ENCODE results near the gene GLI1. TPM values are rescaled to one million over a fixed set of nuclear protein-coding genes. Genes with fewer than 3 reads are reported as not detected.
A peak's percentile ranks its signal among the peaks of the same experiment; 100 is the strongest.

The GLI1 gene
- total RNA-seq, 1 donor from 2014 or later, result 1.3 TPM

GRCh38 chr12:57487055-57487596, 27.5 kb downstream of the GLI1 start:
- Mint-ChIP-seq H3K36me3 (ENCODE audit: low read depth) (peaks cover 44% of the 10 kb centered on the region), H3K27me3 (no peaks in the 10 kb centered on the region), H3K9me3 (no peaks in the 10 kb centered on the region), H3K27ac (peak overlapping the region; percentile 97), H3K4me1 (peaks cover 41% of the 10 kb centered on the region), H3K4me3 (no peak overlapping the region)
- intact Hi-C loops (cut with micrococcal nuclease), result loop anchor here (1.0 to 5.0 kb wide), 6 partner anchors 8 to 257 kb away; partner anchors contain the start of genes ARHGAP9, DCTN2, DDIT3 and GLI1
- CTCF ChIA-PET, result interaction anchor here (1.2 kb wide), 1 partner anchor 28 kb away, joined by 4 read pairs; the partner anchor contains the start of gene GLI1
- DNase-seq (no peak), ATAC-seq (ENCODE audit: low read depth) (no peak)
- POLR2A ChIA-PET, result interaction anchor here (0.7 to 3.1 kb wide), 9 partner anchors 10 to 380 kb away, joined by 3 to 19 read pairs (median 5); partner anchors contain the start of genes DDIT3 and GLI1
- TF ChIP-seq CTCF (IDR thresholded peaks at IDR 0.05), result no peak

GRCh38 chr12:57487597-57488401, 28.2 kb downstream of the GLI1 start, which contains the start of gene MARS1:
Gene MARS1, plus strand, starts transcription at chr12:57488068. Its CDS starts 23 bp downstream, at chr12:57488091.
- H3K27me3 Mint-ChIP-seq, result no peaks in the 10 kb centered on the region
- no peak for TF ChIP-seq CTCF (IDR thresholded peaks at IDR 0.05)
- ATAC-seq (ENCODE audit: low read depth) (peak; percentile 97), DNase-seq (peak; percentile 83)
- intact Hi-C loops (cut with micrococcal nuclease), result loop anchor here (1.0 to 5.0 kb wide), 6 partner anchors 8 to 257 kb away; partner anchors contain the start of genes ARHGAP9, DCTN2, DDIT3 and GLI1
- no peaks in the 10 kb centered on the region for H3K9me3 Mint-ChIP-seq
- peaks cover 50% of the 10 kb centered on the region for H3K36me3 Mint-ChIP-seq (ENCODE audit: low read depth)
- ChIA-PET POLR2A (interaction anchor here (0.6 to 3.1 kb wide), 11 partner anchors 10 to 380 kb away, joined by 3 to 19 read pairs (median 3); partner anchors contain the start of genes DDIT3 and GLI1), CTCF (interaction anchor here (1.2 to 1.8 kb wide), 2 partner anchors 28 to 29 kb away, joined by 4 to 7 read pairs; partner anchors contain the start of gene GLI1)
- H3K4me1 Mint-ChIP-seq, result peaks cover 41% of the 10 kb centered on the region
- H3K27ac Mint-ChIP-seq, result peak within 1 kb of the TSS; percentile 97
- peak within 1 kb of the TSS; percentile 97 for H3K4me3 Mint-ChIP-seq

GRCh38 chr12:57488402-57489156, 29.0 kb downstream of the GLI1 start:
- POLR2A ChIA-PET, result interaction anchor here (0.6 to 3.1 kb wide), 6 partner anchors 11 to 426 kb away, joined by 3 to 19 read pairs (median 3); partner anchors contain the start of gene DDIT3
- intact Hi-C loops (cut with micrococcal nuclease), result loop anchor here (5.0 kb wide), 1 partner anchor 204 kb away; the partner anchor contains the start of gene OS9
- no peaks in the 10 kb centered on the region for H3K9me3 Mint-ChIP-seq

GRCh38 chr12:57489157-57489641, 29.6 kb downstream of the GLI1 start:
- no peak for ATAC-seq (ENCODE audit: low read depth)
- Mint-ChIP-seq H3K4me3 (peak overlapping the region; percentile 97), H3K27me3 (no peaks in the 10 kb centered on the region), H3K9me3 (no peaks in the 10 kb centered on the region), H3K27ac (peak overlapping the region; percentile 97), H3K4me1 (peaks cover 32% of the 10 kb centered on the region), H3K36me3 (ENCODE audit: low read depth) (peaks cover 55% of the 10 kb centered on the region)
- no peak for TF ChIP-seq CTCF (IDR thresholded peaks at IDR 0.05)
- no peak for DNase-seq
- intact Hi-C loops (cut with micrococcal nuclease), result loop anchor here (5.0 kb wide), 1 partner anchor 203 kb away; the partner anchor contains the start of gene OS9
- POLR2A ChIA-PET, result interaction anchor here (0.6 to 3.1 kb wide), 4 partner anchors 29 to 426 kb away, joined by 3 to 19 read pairs (median 4); partner anchors contain the start of gene DDIT3
- CTCF ChIA-PET, result interaction anchor here (1.8 kb wide), 1 partner anchor 30 kb away, joined by 7 read pairs; the partner anchor contains the start of gene GLI1

More at GRCh38 chr12:57488402-57489156, 29.0 kb downstream of the GLI1 start:
- no peaks in the 10 kb centered on the region for H3K27me3 Mint-ChIP-seq
- ATAC-seq (ENCODE audit: low read depth), result no peak
- DNase-seq, result no peak
- peaks cover 34% of the 10 kb centered on the region for H3K4me1 Mint-ChIP-seq
- peak overlapping the region; percentile 97 for H3K4me3 Mint-ChIP-seq
- CTCF ChIA-PET, result interaction anchor here (1.8 kb wide), 1 partner anchor 30 kb away, joined by 7 read pairs; the partner anchor contains the start of gene GLI1
- H3K36me3 Mint-ChIP-seq (ENCODE audit: low read depth), result peaks cover 52% of the 10 kb centered on the region
- peak overlapping the region; percentile 97 for H3K27ac Mint-ChIP-seq
- TF ChIP-seq CTCF (IDR thresholded peaks at IDR 0.05), result no peak

Data from activated B cell treated with CpG ODN at 0.5 μM for 24 hours (primary cell).